ENCODE measurements around the gene LITAFD.
A peak's percentile ranks its signal among the peaks of the same experiment; 100 is the strongest.

GRCh38 chr16:8855051-8855786 lies 26.9 kb upstream of the LITAFD start:
- TF ChIP-seq CTCF (IDR thresholded peaks at IDR 0.05) (peak in 1 of 6 experiments; percentile 13), POLR2A (IDR thresholded peaks at IDR 0.05) (no peak)

Data from adrenal gland (tissue), 5 donors.